ENCODE measurements around the gene PCDHGA6.
"Not testable (repeated sequence)": the region's sequence is repeated elsewhere in the genome, so short reads cannot be mapped to it uniquely, and the experiment has no call there.

The PCDHGA6 gene

DNA sequence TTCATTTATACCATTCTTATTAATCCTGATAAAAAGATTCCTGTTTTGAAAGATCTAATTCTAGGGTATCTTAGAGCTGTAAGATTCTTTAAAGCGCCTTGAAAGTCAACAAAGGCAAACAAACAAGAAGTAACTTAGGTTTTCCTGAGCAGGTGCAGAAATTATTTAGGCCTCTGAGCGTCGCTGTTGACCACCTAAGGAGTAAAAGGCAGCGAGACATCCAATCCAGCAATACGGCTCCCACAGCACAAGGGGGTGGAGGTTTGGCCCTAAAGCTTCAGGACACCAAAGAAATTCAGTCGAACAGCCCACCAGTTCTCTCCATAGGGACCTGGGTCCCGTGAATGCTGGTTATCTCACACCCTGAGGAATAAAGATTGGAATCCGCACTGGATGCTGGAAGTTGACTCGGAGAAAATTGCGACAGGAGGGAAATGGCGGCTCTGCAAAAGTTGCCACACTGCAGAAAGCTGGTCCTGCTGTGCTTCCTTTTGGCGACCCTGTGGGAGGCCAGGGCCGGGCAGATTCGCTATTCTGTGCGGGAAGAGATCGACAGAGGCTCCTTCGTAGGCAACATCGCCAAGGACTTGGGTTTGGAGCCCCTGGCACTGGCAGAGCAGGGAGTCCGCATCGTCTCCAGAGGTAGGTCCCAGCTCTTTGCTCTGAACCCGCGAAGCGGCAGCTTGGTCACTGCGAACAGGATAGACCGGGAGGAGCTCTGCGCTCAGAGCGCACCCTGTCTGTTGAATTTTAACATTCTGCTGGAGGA lies 35.0 kb upstream of the PCDHGA6 start, which contains the start of gene PCDHGA2:
TSS of gene PCDHGA2 (plus strand) at position 223 of the 769 bp plus-strand sequence.
- Histone ChIP-seq H3K4me2 (ENCODE audit: low read length) (no peak within 1 kb of the TSS), H3K4me1 (no peaks in the 10 kb centered on the region), H3K9ac (no peak within 1 kb of the TSS), H3K4me3 (ENCODE audit: low read depth, low read length) (no peak within 1 kb of the TSS), H3K27me3 (ENCODE audit: control insufficient read depth, insufficient read depth, low read length) (no peaks in the 10 kb centered on the region), H3K79me2 (no peaks in the 10 kb centered on the region), H3K9me3 (ENCODE audit: control insufficient read depth, low read length) (peaks cover 8% of the 10 kb centered on the region), H3K27ac (no peak within 1 kb of the TSS), H2AFZ (no peak within 1 kb of the TSS), H3K36me3 (ENCODE audit: control insufficient read depth, insufficient read depth, low read length) (peaks cover 3% of the 10 kb centered on the region)
- TF ChIP-seq, protein P1, sequence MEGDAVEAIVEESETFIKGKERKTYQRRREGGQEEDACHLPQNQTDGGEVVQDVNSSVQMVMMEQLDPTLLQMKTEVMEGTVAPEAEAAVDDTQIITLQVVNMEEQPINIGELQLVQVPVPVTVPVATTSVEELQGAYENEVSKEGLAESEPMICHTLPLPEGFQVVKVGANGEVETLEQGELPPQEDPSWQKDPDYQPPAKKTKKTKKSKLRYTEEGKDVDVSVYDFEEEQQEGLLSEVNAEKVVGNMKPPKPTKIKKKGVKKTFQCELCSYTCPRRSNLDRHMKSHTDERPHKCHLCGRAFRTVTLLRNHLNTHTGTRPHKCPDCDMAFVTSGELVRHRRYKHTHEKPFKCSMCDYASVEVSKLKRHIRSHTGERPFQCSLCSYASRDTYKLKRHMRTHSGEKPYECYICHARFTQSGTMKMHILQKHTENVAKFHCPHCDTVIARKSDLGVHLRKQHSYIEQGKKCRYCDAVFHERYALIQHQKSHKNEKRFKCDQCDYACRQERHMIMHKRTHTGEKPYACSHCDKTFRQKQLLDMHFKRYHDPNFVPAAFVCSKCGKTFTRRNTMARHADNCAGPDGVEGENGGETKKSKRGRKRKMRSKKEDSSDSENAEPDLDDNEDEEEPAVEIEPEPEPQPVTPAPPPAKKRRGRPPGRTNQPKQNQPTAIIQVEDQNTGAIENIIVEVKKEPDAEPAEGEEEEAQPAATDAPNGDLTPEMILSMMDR (IDR thresholded peaks at IDR 0.05) = no peak

- not testable (repeated sequence) for H3K9me3 ChIP-seq (ENCODE audit: control insufficient read depth, low read length); H3K27ac ChIP-seq; H2AFZ ChIP-seq; H3K79me2 ChIP-seq; H3K36me3 ChIP-seq (ENCODE audit: control insufficient read depth, insufficient read depth, low read length); H3K27me3 ChIP-seq (ENCODE audit: control insufficient read depth, insufficient read depth, low read length); H3K4me1 ChIP-seq; H3K4me3 ChIP-seq (ENCODE audit: low read depth, low read length); H3K4me2 ChIP-seq (ENCODE audit: low read length); H3K9ac ChIP-seq
Observed at GRCh38 chr5:141340781-141341354, 32.8 kb upstream of the PCDHGA6 start.

GRCh38 chr5:141342773-141343172 lies 30.9 kb upstream of the PCDHGA6 start:
- H3K4me2 ChIP-seq (ENCODE audit: low read length) = no peak overlapping the region
- peaks cover 8% of the 10 kb centered on the region for H3K9me3 ChIP-seq (ENCODE audit: control insufficient read depth, low read length)
- no peaks in the 10 kb centered on the region for H3K27me3 ChIP-seq (ENCODE audit: control insufficient read depth, insufficient read depth, low read length)
- no peak overlapping the region for H3K9ac ChIP-seq
- TF ChIP-seq, protein P1 (IDR thresholded peaks at IDR 0.05) = no peak
- no peaks in the 10 kb centered on the region for H3K4me1 ChIP-seq
- no peak overlapping the region for H3K27ac ChIP-seq
- H3K79me2 ChIP-seq = no peaks in the 10 kb centered on the region
- H3K36me3 ChIP-seq (ENCODE audit: control insufficient read depth, insufficient read depth, low read length) = peaks cover 3% of the 10 kb centered on the region
- no peak overlapping the region for H3K4me3 ChIP-seq (ENCODE audit: low read depth, low read length)
- H2AFZ ChIP-seq = no peak overlapping the region

GRCh38 chr5:141343242-141343952 lies 30.3 kb upstream of the PCDHGA6 start, which contains the start of gene PCDHGA3:
TSS of gene PCDHGA3 (plus strand) at chr5:141343829. CDS start at chr5:141344034, 205 bp downstream.
- Histone ChIP-seq H3K9ac (no peak within 1 kb of the TSS), H3K4me3 (ENCODE audit: low read depth, low read length) (no peak within 1 kb of the TSS)
- TF ChIP-seq, protein P1 (IDR thresholded peaks at IDR 0.05) = no peak

DNA sequence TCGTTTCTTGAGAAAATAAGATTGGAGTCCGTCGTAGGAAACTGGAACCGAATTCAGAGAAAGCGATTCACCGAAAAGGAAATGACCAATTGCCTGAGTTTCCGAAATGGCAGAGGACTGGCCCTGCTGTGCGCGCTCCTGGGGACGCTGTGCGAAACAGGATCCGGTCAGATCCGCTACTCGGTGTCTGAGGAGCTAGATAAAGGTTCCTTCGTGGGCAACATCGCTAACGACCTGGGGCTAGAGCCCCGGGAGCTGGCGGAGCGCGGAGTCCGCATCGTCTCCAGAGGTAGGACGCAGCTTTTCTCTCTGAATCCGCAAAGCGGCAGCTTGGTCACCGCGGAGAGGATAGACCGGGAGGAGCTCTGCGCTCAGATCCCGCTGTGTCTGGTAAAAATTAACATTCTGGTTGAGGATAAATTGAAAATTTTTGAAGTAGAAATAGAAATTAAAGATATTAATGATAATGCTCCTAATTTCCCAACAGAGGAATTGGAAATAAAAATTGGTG lies 29.7 kb upstream of the PCDHGA6 start:
- Histone ChIP-seq H3K4me3 (ENCODE audit: low read depth, low read length) (no peak overlapping the region), H2AFZ (no peak overlapping the region), H3K9ac (no peak overlapping the region), H3K9me3 (ENCODE audit: control insufficient read depth, low read length) (peaks cover 8% of the 10 kb centered on the region), H3K27me3 (ENCODE audit: control insufficient read depth, insufficient read depth, low read length) (no peaks in the 10 kb centered on the region), H3K36me3 (ENCODE audit: control insufficient read depth, insufficient read depth, low read length) (no peaks in the 10 kb centered on the region), H3K27ac (no peak overlapping the region), H3K79me2 (no peaks in the 10 kb centered on the region), H3K4me1 (no peaks in the 10 kb centered on the region), H3K4me2 (ENCODE audit: low read length) (no peak overlapping the region)
- TF ChIP-seq, protein P1 (IDR thresholded peaks at IDR 0.05) = no peak

More at GRCh38 chr5:141343242-141343952, 30.3 kb upstream of the PCDHGA6 start, which contains the start of gene PCDHGA3:
- Histone ChIP-seq H3K79me2 (no peaks in the 10 kb centered on the region), H3K27ac (no peak within 1 kb of the TSS), H3K36me3 (ENCODE audit: control insufficient read depth, insufficient read depth, low read length) (peaks cover 1% of the 10 kb centered on the region), H2AFZ (no peak within 1 kb of the TSS), H3K4me2 (ENCODE audit: low read length) (no peak within 1 kb of the TSS), H3K9me3 (ENCODE audit: control insufficient read depth, low read length) (peaks cover 8% of the 10 kb centered on the region), H3K4me1 (no peaks in the 10 kb centered on the region), H3K27me3 (ENCODE audit: control insufficient read depth, insufficient read depth, low read length) (no peaks in the 10 kb centered on the region)
